Measurements from ENCODE around the gene UBE2E1. TPM values are rescaled to one million over a fixed set of nuclear protein-coding genes. Genes with fewer than 3 reads are reported as not detected.

UBE2E1 gene
- total RNA-seq, result 10 to 100 TPM; 73.9 to 74.9 TPM

DNA sequence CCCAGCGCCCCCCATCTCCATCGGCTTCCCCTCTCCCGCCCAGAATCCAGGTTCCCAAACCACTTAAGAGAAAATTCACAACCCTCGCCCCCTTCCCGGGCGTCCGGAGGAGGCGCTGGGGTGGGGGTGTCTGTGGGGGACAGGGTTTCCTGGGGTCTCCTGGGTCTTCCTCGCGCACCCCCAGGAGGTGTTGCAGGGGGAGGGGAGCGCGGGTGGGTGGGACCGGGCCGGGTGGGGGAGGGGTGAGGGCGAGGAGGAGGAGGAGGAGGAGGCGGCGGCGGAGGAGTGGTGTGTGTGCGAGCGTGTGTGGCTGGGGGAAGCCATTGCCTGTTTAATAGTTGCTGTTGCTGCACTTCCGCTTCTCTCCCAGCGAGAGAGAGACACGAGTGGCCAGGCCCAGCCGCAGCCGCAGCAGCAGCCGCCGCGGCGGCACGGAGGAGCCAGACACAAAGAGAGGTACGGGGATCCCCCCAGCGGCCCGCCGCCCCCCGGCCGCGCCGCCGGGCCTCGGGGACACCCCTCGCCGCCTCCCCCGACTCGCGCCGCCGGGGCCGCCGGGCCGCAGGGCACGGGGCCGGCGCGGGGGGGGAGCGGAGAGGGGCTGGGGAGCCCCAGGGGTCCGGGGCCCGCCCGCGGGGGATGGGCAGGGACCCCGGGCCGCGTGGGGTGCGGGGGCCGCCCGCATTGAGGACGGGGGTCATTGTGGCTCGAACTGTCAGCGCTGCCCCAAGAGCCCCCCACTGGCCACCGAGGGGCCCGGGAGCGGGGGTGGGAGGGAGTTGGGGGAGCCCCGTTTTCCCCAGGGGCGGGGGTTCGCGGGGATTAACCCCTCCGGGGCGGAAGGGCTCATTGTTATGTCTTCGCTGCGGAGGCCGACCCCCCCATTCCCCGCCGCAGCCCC, at the start of gene UBE2E1:
Gene UBE2E1 (plus strand): TSS at position 323 of the 901 bp plus-strand sequence. CDS start 1,315 bp downstream, outside the sequence.
- H3K27me3 Mint-ChIP-seq, result peaks cover 12% of the 10 kb centered on the region
- H3K36me3 Mint-ChIP-seq, result peaks cover 27% of the 10 kb centered on the region
- H3K4me1 Mint-ChIP-seq, result peaks cover 39% of the 10 kb centered on the region
- H3K9me3 Mint-ChIP-seq, result no peaks in the 10 kb centered on the region
- peak within 1 kb of the TSS; percentile 94 for H3K4me3 Mint-ChIP-seq
- H3K27ac Mint-ChIP-seq, result peak within 1 kb of the TSS; percentile 93
- DNase-seq, result peak; percentile 69

- Mint-ChIP-seq H3K27me3 (no peaks in the 10 kb centered on the region), H3K27ac (no peak overlapping the region), H3K4me3 (no peak overlapping the region), H3K4me1 (peaks cover 9% of the 10 kb centered on the region), H3K9me3 (no peaks in the 10 kb centered on the region), H3K36me3 (no peaks in the 10 kb centered on the region)
- no peak for DNase-seq
These were observed 49.4 kb upstream of the UBE2E1 start for GRCh38 chr3:23756206-23756840.

DNA sequence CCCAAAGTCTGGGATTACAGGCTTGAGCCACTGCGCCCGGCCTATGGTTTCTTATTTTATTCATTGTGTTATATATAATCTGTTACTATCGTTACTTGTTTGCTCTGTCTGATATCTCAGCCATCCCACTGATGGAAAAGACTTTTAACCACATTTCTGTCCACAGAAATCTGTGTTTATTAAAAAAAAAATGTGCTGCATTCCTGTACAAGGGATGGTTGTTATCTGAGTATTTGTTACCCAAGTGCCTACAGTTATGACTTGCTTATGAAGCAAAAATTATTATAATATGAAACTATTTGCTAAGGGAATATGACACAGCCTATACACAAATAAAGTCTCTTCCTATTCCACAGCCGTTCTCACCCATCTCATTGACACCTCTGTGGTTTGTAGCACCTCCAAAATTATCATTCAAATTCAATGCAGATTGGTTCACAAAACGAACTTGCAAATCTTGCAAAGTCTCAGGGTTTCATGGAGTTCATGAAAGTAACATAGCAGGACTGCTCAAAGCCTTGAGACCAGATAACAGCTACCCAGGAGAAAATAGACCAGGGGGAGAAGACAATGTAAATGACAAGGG, 47.4 kb upstream of the UBE2E1 start:
- Mint-ChIP-seq H3K27ac (no peak overlapping the region), H3K27me3 (no peaks in the 10 kb centered on the region), H3K9me3 (no peaks in the 10 kb centered on the region), H3K4me1 (peaks cover 27% of the 10 kb centered on the region), H3K4me3 (no peak overlapping the region), H3K36me3 (no peaks in the 10 kb centered on the region)
- no peak for DNase-seq

GRCh38 chr3:23760325-23760724, 45.4 kb upstream of the UBE2E1 start:
- no peaks in the 10 kb centered on the region for H3K9me3 Mint-ChIP-seq
- H3K27me3 Mint-ChIP-seq, result no peaks in the 10 kb centered on the region
- no peak overlapping the region for H3K4me3 Mint-ChIP-seq
- H3K4me1 Mint-ChIP-seq, result peaks cover 27% of the 10 kb centered on the region
- no peaks in the 10 kb centered on the region for H3K36me3 Mint-ChIP-seq
- no peak for DNase-seq
- H3K27ac Mint-ChIP-seq, result no peak overlapping the region

DNA sequence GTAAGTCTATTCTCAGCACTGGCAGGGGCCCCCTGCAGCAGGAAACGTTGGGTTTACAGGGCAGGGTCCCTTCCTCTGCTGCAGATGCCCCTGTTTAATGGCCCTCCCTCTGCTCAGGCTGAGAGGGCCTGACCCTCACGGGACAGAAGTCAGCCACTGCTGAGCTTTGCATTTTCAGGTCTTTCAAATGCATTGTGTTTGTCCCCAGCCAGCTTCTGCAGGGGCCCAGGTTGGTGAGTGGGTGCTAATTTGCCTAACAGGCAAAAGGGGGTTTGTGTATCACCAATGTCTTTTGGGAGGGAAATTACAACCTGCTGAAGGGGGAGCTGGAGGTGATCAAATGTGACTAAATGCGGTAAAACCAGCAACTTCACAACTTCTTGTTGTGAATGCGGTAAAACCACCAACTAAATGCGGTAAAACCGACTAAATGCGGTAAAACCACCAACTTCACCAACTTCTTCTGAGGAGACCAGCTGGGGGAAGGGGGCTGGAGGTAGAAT, 44.8 kb upstream of the UBE2E1 start:
- no peaks in the 10 kb centered on the region for H3K27me3 Mint-ChIP-seq
- H3K4me3 Mint-ChIP-seq, result no peak overlapping the region
- peaks cover 27% of the 10 kb centered on the region for H3K4me1 Mint-ChIP-seq
- H3K36me3 Mint-ChIP-seq, result no peaks in the 10 kb centered on the region
- DNase-seq, result peak; percentile 15
- H3K9me3 Mint-ChIP-seq, result no peaks in the 10 kb centered on the region
- H3K27ac Mint-ChIP-seq, result no peak overlapping the region

- no peaks in the 10 kb centered on the region for H3K27me3 Mint-ChIP-seq
- peaks cover 27% of the 10 kb centered on the region for H3K4me1 Mint-ChIP-seq
- no peaks in the 10 kb centered on the region for H3K36me3 Mint-ChIP-seq
- no peak overlapping the region for H3K27ac Mint-ChIP-seq
- H3K4me3 Mint-ChIP-seq, result no peak overlapping the region
- no peaks in the 10 kb centered on the region for H3K9me3 Mint-ChIP-seq
- DNase-seq, result no peak
These were observed 44.3 kb upstream of the UBE2E1 start for GRCh38 chr3:23761440-23761896.

DNA sequence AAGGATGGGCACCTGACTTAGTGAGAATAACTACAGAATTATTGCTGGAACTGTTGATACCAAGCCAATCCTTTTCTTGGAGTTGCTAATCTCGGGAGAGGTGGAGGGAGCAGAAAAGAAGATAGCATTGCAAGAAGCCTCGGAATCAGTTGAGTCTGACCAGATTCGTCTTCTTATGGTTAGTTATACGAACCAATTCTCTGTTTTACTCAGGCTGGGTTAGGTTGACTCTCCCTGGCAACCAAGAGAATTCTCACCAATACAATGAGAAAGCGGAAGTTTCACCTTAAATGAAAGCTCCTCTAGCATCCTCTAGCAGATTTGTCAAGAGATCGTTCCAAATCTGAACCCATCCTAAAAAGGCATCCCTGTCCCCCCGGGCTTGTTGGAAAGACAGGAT, 43.5 kb upstream of the UBE2E1 start:
- Mint-ChIP-seq H3K4me3 (no peak overlapping the region), H3K9me3 (no peaks in the 10 kb centered on the region), H3K27ac (no peak overlapping the region), H3K27me3 (no peaks in the 10 kb centered on the region), H3K4me1 (peaks cover 27% of the 10 kb centered on the region), H3K36me3 (no peaks in the 10 kb centered on the region)
- no peak for DNase-seq

- Mint-ChIP-seq H3K9me3 (no peaks in the 10 kb centered on the region), H3K27ac (no peak overlapping the region), H3K36me3 (no peaks in the 10 kb centered on the region), H3K4me3 (peak overlapping the region; percentile 10), H3K27me3 (no peaks in the 10 kb centered on the region), H3K4me1 (peaks cover 27% of the 10 kb centered on the region)
- DNase-seq, result no peak
These were observed 42.8 kb upstream of the UBE2E1 start for GRCh38 chr3:23762759-23763477.

DNA sequence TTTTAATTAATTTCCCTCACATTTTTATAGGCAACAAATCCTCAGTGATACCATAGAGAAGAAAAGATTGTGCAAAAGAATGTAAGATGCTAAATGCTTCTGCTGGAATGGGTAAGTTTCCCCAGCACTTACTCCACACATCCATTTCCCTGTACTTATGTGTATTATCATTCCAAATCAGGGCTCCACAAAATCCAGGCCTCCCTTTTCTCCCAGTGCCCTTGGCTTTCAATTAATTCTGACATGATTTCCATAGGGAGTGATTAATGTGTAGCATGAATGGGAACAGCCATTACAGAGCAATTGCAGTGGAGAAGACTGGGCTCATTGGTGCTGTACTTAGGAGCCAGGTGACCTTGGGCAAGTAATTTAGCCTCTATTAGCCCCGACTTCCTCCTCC, 41.3 kb upstream of the UBE2E1 start:
- H3K4me1 Mint-ChIP-seq, result peaks cover 27% of the 10 kb centered on the region
- H3K4me3 Mint-ChIP-seq, result no peak overlapping the region
- H3K36me3 Mint-ChIP-seq, result no peaks in the 10 kb centered on the region
- H3K27me3 Mint-ChIP-seq, result no peaks in the 10 kb centered on the region
- DNase-seq, result no peak
- no peak overlapping the region for H3K27ac Mint-ChIP-seq
- no peaks in the 10 kb centered on the region for H3K9me3 Mint-ChIP-seq

DNA sequence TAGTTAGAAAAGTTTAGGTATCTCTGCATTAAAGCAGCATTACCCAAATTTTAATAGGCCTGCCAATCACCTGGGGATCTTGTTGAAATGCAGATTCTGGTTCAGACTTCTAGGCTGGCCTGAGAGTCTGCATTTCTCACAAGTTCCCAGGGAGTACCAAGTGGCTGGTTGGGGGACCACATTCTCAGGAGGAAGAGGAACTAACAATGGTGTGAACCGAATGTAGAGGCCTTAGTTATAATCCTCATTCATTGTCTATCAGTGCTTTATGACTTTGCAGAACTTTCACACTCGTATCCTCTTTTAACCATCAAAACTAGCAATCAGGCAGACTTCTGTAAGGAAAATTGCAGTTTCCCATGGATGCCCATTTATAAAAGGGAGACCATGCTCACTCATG, 38.2 kb upstream of the UBE2E1 start:
- Mint-ChIP-seq H3K27me3 (no peaks in the 10 kb centered on the region), H3K4me3 (no peak overlapping the region), H3K9me3 (no peaks in the 10 kb centered on the region), H3K4me1 (peaks cover 8% of the 10 kb centered on the region), H3K36me3 (no peaks in the 10 kb centered on the region), H3K27ac (no peak overlapping the region)
- no peak for DNase-seq

- Mint-ChIP-seq H3K27ac (no peak overlapping the region), H3K9me3 (no peaks in the 10 kb centered on the region), H3K4me3 (no peak overlapping the region), H3K27me3 (peaks cover 4% of the 10 kb centered on the region), H3K36me3 (no peaks in the 10 kb centered on the region), H3K4me1 (no peaks in the 10 kb centered on the region)
- no peak for DNase-seq
These were observed 30.4 kb upstream of the UBE2E1 start for GRCh38 chr3:23775254-23775909.

DNA sequence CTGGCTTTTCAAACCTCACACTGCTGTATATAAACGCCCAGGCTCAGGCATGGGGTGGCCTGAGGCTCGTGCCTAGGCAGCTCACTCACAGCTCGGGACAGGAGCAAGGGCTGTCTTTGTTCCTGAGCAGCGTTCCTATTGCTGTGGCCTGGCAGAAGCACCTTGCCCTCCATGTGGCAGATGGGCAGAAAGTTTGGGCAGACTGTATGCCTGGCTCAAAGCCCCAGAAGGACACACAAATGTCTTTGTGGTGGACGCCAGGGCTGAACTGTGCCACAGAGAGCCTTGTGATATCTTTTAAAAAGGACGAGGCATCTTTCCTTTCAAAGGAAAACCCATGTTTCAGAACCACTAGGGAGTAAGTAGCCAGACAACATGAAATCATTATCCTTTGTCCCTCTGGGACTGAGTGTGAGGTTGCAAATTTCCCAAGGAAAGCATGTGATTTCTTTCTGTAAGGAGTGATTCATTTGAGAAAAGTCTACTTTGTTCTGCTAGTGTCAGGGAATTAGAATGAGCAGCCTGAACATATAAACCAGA, 29.3 kb upstream of the UBE2E1 start:
- H3K9me3 Mint-ChIP-seq, result no peaks in the 10 kb centered on the region
- H3K36me3 Mint-ChIP-seq, result no peaks in the 10 kb centered on the region
- peaks cover 6% of the 10 kb centered on the region for H3K27me3 Mint-ChIP-seq
- H3K4me3 Mint-ChIP-seq, result no peak overlapping the region
- H3K27ac Mint-ChIP-seq, result no peak overlapping the region
- no peaks in the 10 kb centered on the region for H3K4me1 Mint-ChIP-seq
- DNase-seq, result no peak

DNA sequence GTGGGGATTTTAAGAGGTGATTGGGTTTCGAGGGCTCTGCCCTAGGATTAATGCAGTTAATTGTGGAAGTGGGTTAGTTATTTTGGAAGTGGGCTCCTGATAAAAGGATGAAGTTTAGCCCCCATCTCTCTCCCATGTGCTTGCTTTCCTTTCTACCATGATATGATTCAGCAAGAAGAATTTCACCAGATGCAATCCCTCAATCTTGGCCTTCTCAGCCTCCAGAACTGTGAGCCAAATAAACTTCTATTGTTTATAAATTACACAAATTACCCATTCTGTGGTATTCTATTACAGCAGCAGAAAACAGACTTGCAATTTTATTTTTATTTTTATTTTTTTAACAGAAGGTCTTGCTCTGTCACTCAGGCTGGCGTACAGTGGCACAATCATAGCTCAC, 27.3 kb upstream of the UBE2E1 start:
- Mint-ChIP-seq H3K27ac (no peak overlapping the region), H3K27me3 (peaks cover 6% of the 10 kb centered on the region), H3K9me3 (no peaks in the 10 kb centered on the region), H3K4me3 (no peak overlapping the region), H3K36me3 (no peaks in the 10 kb centered on the region), H3K4me1 (no peaks in the 10 kb centered on the region)
- DNase-seq, result no peak

- peaks cover 6% of the 10 kb centered on the region for H3K27me3 Mint-ChIP-seq
- H3K4me3 Mint-ChIP-seq, result no peak overlapping the region
- no peak overlapping the region for H3K27ac Mint-ChIP-seq
- no peaks in the 10 kb centered on the region for H3K4me1 Mint-ChIP-seq
- H3K9me3 Mint-ChIP-seq, result no peaks in the 10 kb centered on the region
- no peak for DNase-seq
- H3K36me3 Mint-ChIP-seq, result no peaks in the 10 kb centered on the region
These were observed 25.9 kb upstream of the UBE2E1 start for GRCh38 chr3:23779841-23780240.
